SJCRH30 (cell line): ENCODE results near the gene ARL15. TPM values are rescaled to one million over a fixed set of nuclear protein-coding genes. Genes with fewer than 3 reads are reported as not detected.

Experiments
- DNase-seq, 2 experiments: peaks; one replicate each; pipeline ENCODE4 v3.0.0-alpha.2; 2015 to 2020
- H3K27ac ChIP-seq: fragments of 250-450 bp; sonication (Bioruptor Pico); 2 replicates; pipeline ENCODE4 v1.5.1; 2020; ENCODE audit warnings: mild to moderate bottlenecking, moderate library complexity
- H3K27me3 ChIP-seq: fragments of 250-450 bp; sonication (Bioruptor Pico); 2 replicates; pipeline ENCODE4 v1.5.1; 2020; ENCODE audit warnings: mild to moderate bottlenecking, moderate library complexity
- H3K36me3 ChIP-seq: fragments of 250-450 bp; sonication (Bioruptor Pico); 2 replicates; pipeline ENCODE4 v1.5.1; 2020; ENCODE audit warnings: mild to moderate bottlenecking, moderate library complexity
- H3K4me1 ChIP-seq: fragments of 250-450 bp; sonication (Bioruptor Pico); 2 replicates; pipeline ENCODE4 v1.5.1; 2020; ENCODE audit warnings: mild to moderate bottlenecking, moderate library complexity
- H3K4me3 ChIP-seq: fragments of 250-450 bp; sonication (Bioruptor Pico); 2 replicates; pipeline ENCODE4 v1.5.1; 2020; ENCODE audit warnings: mild to moderate bottlenecking, moderate library complexity
- H3K9me3 ChIP-seq: fragments of 250-450 bp; sonication (Bioruptor Pico); replicated peaks from 2 replicates; pipeline ENCODE4 v1.5.1; 2020; ENCODE audit warnings: mild to moderate bottlenecking, moderate library complexity
- total RNA-seq: library from RNA; depleted of rRNA; stranded (reverse); fragments of >200 nt; shearing (Covaris generic); gene quantifications from 2 replicates; pipeline ENCODE4 v1.2.3, GENCODE V29; 2014

Gene ARL15
- total RNA-seq, 1 experiment from 2014 or later = 21.5 TPM

- no peak overlapping the region for H3K27ac ChIP-seq
- H3K27me3 ChIP-seq = no peaks in the 10 kb centered on the region
- H3K4me1 ChIP-seq = peaks cover 10% of the 10 kb centered on the region
- H3K9me3 ChIP-seq = no peaks in the 10 kb centered on the region
- no peak for DNase-seq
- H3K36me3 ChIP-seq = no peaks in the 10 kb centered on the region
- no peak overlapping the region for H3K4me3 ChIP-seq
Measured at GRCh38 chr5:54305737-54306136, 4.6 kb downstream of the ARL15 start.

- DNase-seq = no peak
- H3K27me3 ChIP-seq = no peaks in the 10 kb centered on the region
- H3K4me3 ChIP-seq = no peak overlapping the region
- no peaks in the 10 kb centered on the region for H3K9me3 ChIP-seq
- no peaks in the 10 kb centered on the region for H3K36me3 ChIP-seq
- peaks cover 14% of the 10 kb centered on the region for H3K4me1 ChIP-seq
- no peak overlapping the region for H3K27ac ChIP-seq
Measured at GRCh38 chr5:54304040-54304439, 6.3 kb downstream of the ARL15 start.

- no peaks in the 10 kb centered on the region for H3K36me3 ChIP-seq
- H3K9me3 ChIP-seq = no peaks in the 10 kb centered on the region
- H3K27me3 ChIP-seq = no peaks in the 10 kb centered on the region
- H3K27ac ChIP-seq = no peak overlapping the region
- no peak overlapping the region for H3K4me3 ChIP-seq
- peaks cover 14% of the 10 kb centered on the region for H3K4me1 ChIP-seq
- peak in 1 of 2 experiments; percentile 51 for DNase-seq
Measured at GRCh38 chr5:54302267-54302687, 8.1 kb downstream of the ARL15 start.

GRCh38 chr5:54301849-54302248, 8.5 kb downstream of the ARL15 start:
- no peaks in the 10 kb centered on the region for H3K36me3 ChIP-seq
- no peak overlapping the region for H3K27ac ChIP-seq
- no peaks in the 10 kb centered on the region for H3K9me3 ChIP-seq
- no peak overlapping the region for H3K4me3 ChIP-seq
- DNase-seq = no peak
- H3K4me1 ChIP-seq = peaks cover 14% of the 10 kb centered on the region
- no peaks in the 10 kb centered on the region for H3K27me3 ChIP-seq

GRCh38 chr5:54301220-54301619, 9.2 kb downstream of the ARL15 start:
- Histone ChIP-seq H3K27ac (no peak overlapping the region), H3K4me3 (no peak overlapping the region), H3K27me3 (no peaks in the 10 kb centered on the region), H3K36me3 (no peaks in the 10 kb centered on the region), H3K9me3 (no peaks in the 10 kb centered on the region), H3K4me1 (peaks cover 14% of the 10 kb centered on the region)
- DNase-seq = no peak

GRCh38 chr5:54298947-54299346, 11.4 kb downstream of the ARL15 start:
- no peak overlapping the region for H3K27ac ChIP-seq

GRCh38 chr5:54296386-54296785, 14.0 kb downstream of the ARL15 start:
- Histone ChIP-seq H3K4me1 (peaks cover 7% of the 10 kb centered on the region; the same call in 1 of the 2 replicates), H3K27me3 (no peaks in the 10 kb centered on the region), H3K4me3 (no peak overlapping the region), H3K9me3 (no peaks in the 10 kb centered on the region), H3K27ac (no peak overlapping the region), H3K36me3 (no peaks in the 10 kb centered on the region)
- no peak for DNase-seq

More at GRCh38 chr5:54298947-54299346, 11.4 kb downstream of the ARL15 start:
- no peak for DNase-seq
- Histone ChIP-seq H3K9me3 (no peaks in the 10 kb centered on the region), H3K4me3 (no peak overlapping the region), H3K27me3 (no peaks in the 10 kb centered on the region), H3K4me1 (peaks cover 17% of the 10 kb centered on the region), H3K36me3 (no peaks in the 10 kb centered on the region)

- H3K9me3 ChIP-seq = no peaks in the 10 kb centered on the region
- no peak overlapping the region for H3K27ac ChIP-seq
- H3K36me3 ChIP-seq = no peaks in the 10 kb centered on the region
- H3K4me3 ChIP-seq = no peak overlapping the region
- H3K27me3 ChIP-seq = no peaks in the 10 kb centered on the region
- no peak for DNase-seq
- H3K4me1 ChIP-seq = peaks cover 7% of the 10 kb centered on the region; the same call in 1 of the 2 replicates
Measured at GRCh38 chr5:54295651-54296276, 14.6 kb downstream of the ARL15 start.

GRCh38 chr5:54294097-54294667, 16.2 kb downstream of the ARL15 start:
- no peak for DNase-seq
- 0 out of 2 replicates have a peak, but pooled peaks cover 3% of the 10 kb centered on the region for H3K4me1 ChIP-seq
- H3K9me3 ChIP-seq = no peaks in the 10 kb centered on the region
- no peaks in the 10 kb centered on the region for H3K36me3 ChIP-seq
- no peaks in the 10 kb centered on the region for H3K27me3 ChIP-seq
- H3K4me3 ChIP-seq = no peak overlapping the region
- no peak overlapping the region for H3K27ac ChIP-seq

- Histone ChIP-seq H3K36me3 (no peaks in the 10 kb centered on the region), H3K4me1 (0 out of 2 replicates have a peak, but pooled peaks cover 3% of the 10 kb centered on the region), H3K4me3 (no peak overlapping the region), H3K27me3 (no peaks in the 10 kb centered on the region), H3K9me3 (no peaks in the 10 kb centered on the region), H3K27ac (no peak overlapping the region)
- no peak for DNase-seq
Measured at GRCh38 chr5:54292866-54293265, 17.5 kb downstream of the ARL15 start.

GRCh38 chr5:54291498-54291897, 18.9 kb downstream of the ARL15 start:
- Histone ChIP-seq H3K27me3 (no peaks in the 10 kb centered on the region), H3K9me3 (no peaks in the 10 kb centered on the region), H3K36me3 (no peaks in the 10 kb centered on the region), H3K27ac (no peak overlapping the region), H3K4me3 (no peak overlapping the region), H3K4me1 (0 out of 2 replicates have a peak, but pooled peaks cover 3% of the 10 kb centered on the region)
- no peak for DNase-seq

GRCh38 chr5:54289769-54290168, 20.6 kb downstream of the ARL15 start:
- Histone ChIP-seq H3K4me1 (no peaks in the 10 kb centered on the region), H3K4me3 (no peak overlapping the region), H3K27me3 (no peaks in the 10 kb centered on the region), H3K27ac (no peak overlapping the region), H3K36me3 (no peaks in the 10 kb centered on the region), H3K9me3 (no peaks in the 10 kb centered on the region)
- DNase-seq = no peak

- Histone ChIP-seq H3K27ac (no peak overlapping the region), H3K4me3 (no peak overlapping the region), H3K27me3 (no peaks in the 10 kb centered on the region), H3K4me1 (no peaks in the 10 kb centered on the region), H3K36me3 (no peaks in the 10 kb centered on the region), H3K9me3 (no peaks in the 10 kb centered on the region)
- DNase-seq = no peak
Measured at GRCh38 chr5:54288568-54289217, 21.7 kb downstream of the ARL15 start.

GRCh38 chr5:54285686-54286085, 24.7 kb downstream of the ARL15 start:
- Histone ChIP-seq H3K36me3 (no peaks in the 10 kb centered on the region), H3K27me3 (no peaks in the 10 kb centered on the region), H3K27ac (no peak overlapping the region), H3K4me3 (no peak overlapping the region), H3K9me3 (0 out of 2 replicates have a peak, but pooled peaks cover 2% of the 10 kb centered on the region), H3K4me1 (no peaks in the 10 kb centered on the region)
- DNase-seq = no peak

GRCh38 chr5:54284586-54284985, 25.8 kb downstream of the ARL15 start:
- H3K4me3 ChIP-seq = no peak overlapping the region
- no peak for DNase-seq
- no peaks in the 10 kb centered on the region for H3K27me3 ChIP-seq
- no peak overlapping the region for H3K27ac ChIP-seq
- no peaks in the 10 kb centered on the region for H3K4me1 ChIP-seq
- 0 out of 2 replicates have a peak, but pooled peaks cover 2% of the 10 kb centered on the region for H3K9me3 ChIP-seq
- H3K36me3 ChIP-seq = no peaks in the 10 kb centered on the region
